H1 (cell line): ENCODE data around the gene RNASE13. TPM values are rescaled to one million over a fixed set of nuclear protein-coding genes. Genes with fewer than 3 reads are reported as not detected.

Source experiments
- CTCF ChIA-PET: fragments of 300-600 bp; sonication (Branson Sonifier 250); formaldehyde crosslinking; loops from one replicate; lab custom pipeline; 2021; ENCODE audit not compliant: partially characterized antibody; lab: Charles Lee
- POLR2A ChIA-PET: fragments of 300-600 bp; sonication (Branson Sonifier 250); formaldehyde crosslinking; loops from one replicate; lab custom pipeline; 2021; ENCODE audit warnings: inconsistent platforms; ENCODE audit not compliant: partially characterized antibody; lab: Charles Lee
- DNase-seq, 2 experiments: peaks; one replicate each; pipeline versions ENCODE4 v3.0.0 to v3.0.0-alpha.2; 2010 to 2022; ENCODE audit warnings: low spot score in 2 of 2, low read depth in 1 of 2, mixed read lengths in 1 of 2
- FAIRE-seq: peaks from 2 replicates; lab custom pipeline; 2011; peaks lifted over from hg19 to GRCh38; lab: Jason Lieb, UNC
- H2AFZ ChIP-seq: 2 replicates; pipeline ENCODE4 v1.8.1; 2012; ENCODE audit warnings: low read length, inconsistent platforms
- H2AK5ac ChIP-seq: 2 replicates; pipeline ENCODE4 v1.6.1; 2013; ENCODE audit warnings: low read depth, low read length
- H2BK120ac ChIP-seq: replicated peaks from 2 replicates; pipeline ENCODE3; 2013; ENCODE audit warnings: low read depth, low read length, inconsistent platforms
- H2BK12ac ChIP-seq: 2 replicates; pipeline ENCODE4 v1.6.1; 2013; ENCODE audit warnings: low read depth, low read length
- H2BK15ac ChIP-seq: 2 replicates; pipeline ENCODE4 v1.6.1; 2013; ENCODE audit warnings: low read length
- H2BK20ac ChIP-seq: 2 replicates; pipeline ENCODE4 v1.6.1; 2013; ENCODE audit warnings: low read length
- H2BK5ac ChIP-seq: 2 replicates; pipeline ENCODE4 v1.6.1; 2013; ENCODE audit warnings: low read depth, low read length
- H3K14ac ChIP-seq: 2 replicates; pipeline ENCODE4 v1.6.1; 2013; ENCODE audit warnings: inconsistent platforms; ENCODE audit not compliant: insufficient read length
- H3K18ac ChIP-seq: 2 replicates; pipeline ENCODE4 v1.6.1; 2013; ENCODE audit warnings: low read length; ENCODE audit errors: extremely low read depth
- H3K23ac ChIP-seq: 2 replicates; pipeline ENCODE4 v1.6.1; 2013; ENCODE audit warnings: inconsistent platforms; ENCODE audit not compliant: insufficient read length
- H3K23me2 ChIP-seq: 2 replicates; pipeline ENCODE4 v1.6.1; 2013; ENCODE audit warnings: low read depth, low read length
- H3K27ac ChIP-seq: 2 replicates; pipeline ENCODE4 v1.6.1; 2011; ENCODE audit warnings: low read depth, low read length, inconsistent platforms
- H3K27me3 ChIP-seq, 4 experiments: replicated peaks in 1 of 4; 1 replicate in 1 of 4; 2 replicates in 3 of 4; pipeline versions ENCODE4 v1.6.1 to v1.8.1; 2011 to 2013; ENCODE audit warnings: low read length in 3 of 4, mild to moderate bottlenecking in 3 of 4, inconsistent platforms in 2 of 4, mixed read lengths in 2 of 4, moderate library complexity in 1 of 4; ENCODE audit not compliant: control insufficient read depth in 3 of 4, insufficient read depth in 3 of 4; ENCODE audit errors: extremely low read depth in 1 of 4
- H3K36me3 ChIP-seq, 4 experiments: 2 replicates each; pipeline versions ENCODE4 v1.6.1 to v1.8.1; 2011 to 2013; ENCODE audit warnings: mild to moderate bottlenecking in 4 of 4, low read length in 3 of 4, moderate library complexity in 2 of 4, control low read depth in 1 of 4, inconsistent platforms in 1 of 4; ENCODE audit not compliant: insufficient read depth in 4 of 4, control insufficient read depth in 2 of 4
- H3K4ac ChIP-seq: replicated peaks from 2 replicates; pipeline ENCODE3; 2013; ENCODE audit warnings: low read length, low read depth, mixed read lengths, inconsistent platforms; ENCODE audit not compliant: insufficient read length
- H3K4me1 ChIP-seq, 4 experiments: replicated peaks in 1 of 4; 1 replicate in 1 of 4; 2 replicates in 3 of 4; pipeline versions ENCODE4 v1.6.1 to v1.8.1; 2011 to 2013; ENCODE audit warnings: low read length in 3 of 4, inconsistent platforms in 2 of 4, mixed read lengths in 1 of 4; ENCODE audit not compliant: insufficient read depth in 4 of 4, control insufficient read depth in 3 of 4
- H3K4me2 ChIP-seq, 2 experiments: 2 replicates each; pipeline versions ENCODE4 v1.6.1 to v1.8.1; 2011 to 2013; ENCODE audit warnings: low read depth in 2 of 2, low read length in 2 of 2, control low read depth in 1 of 2, inconsistent platforms in 1 of 2, mild to moderate bottlenecking in 1 of 2; ENCODE audit not compliant: insufficient read depth in 1 of 2
- H3K4me3 ChIP-seq, 4 experiments: fragments of 200-600, 300-600 bp in 1 of 4; sonication (generic), shearing (Covaris generic), sonication (Bioruptor Twin) in 1 of 4; 2 replicates each; pipeline versions ENCODE4 v1.5.1 to v1.8.1; 2011 to 2016; ENCODE audit warnings: low read length in 4 of 4, low read depth in 3 of 4, control low read depth in 2 of 4, inconsistent platforms in 2 of 4, mild to moderate bottlenecking in 2 of 4, mixed read lengths in 1 of 4, moderate library complexity in 1 of 4; ENCODE audit not compliant: insufficient read depth in 2 of 4; ENCODE audit errors: extremely low read depth in 1 of 4
- H3K56ac ChIP-seq: replicated peaks from 2 replicates; pipeline ENCODE3; 2013; ENCODE audit warnings: low read depth, mild to moderate bottlenecking, mixed read lengths, low read length, inconsistent platforms; ENCODE audit not compliant: insufficient read length
- H3K79me1 ChIP-seq: 2 replicates; pipeline ENCODE4 v1.6.1; 2013; ENCODE audit warnings: low read depth, low read length, control low read depth
- H3K79me2 ChIP-seq, 2 experiments: 2 replicates each; pipeline versions ENCODE4 v1.6.1 to v1.8.1; 2012 to 2013; ENCODE audit warnings: low read length in 2 of 2, mild to moderate bottlenecking in 2 of 2, inconsistent platforms in 1 of 2; ENCODE audit not compliant: insufficient read depth in 2 of 2, control insufficient read depth in 1 of 2
- H3K9ac ChIP-seq, 4 experiments: replicated peaks in 1 of 4; 1 replicate in 1 of 4; 2 replicates in 3 of 4; pipeline versions ENCODE4 v1.6.1 to v1.8.1; 2011 to 2013; ENCODE audit warnings: low read depth in 3 of 4, low read length in 3 of 4, control low read depth in 2 of 4, mild to moderate bottlenecking in 2 of 4, moderate library complexity in 2 of 4, inconsistent platforms in 1 of 4; ENCODE audit errors: extremely low read depth in 1 of 4
- H3K9me3 ChIP-seq, 2 experiments: 2 replicates each; pipeline versions ENCODE4 v1.6.1 to v1.8.1; 2012 to 2013; ENCODE audit warnings: mild to moderate bottlenecking in 2 of 2, moderate library complexity in 2 of 2, control low read depth in 1 of 2, inconsistent platforms in 1 of 2, low read depth in 1 of 2, low read length in 1 of 2, mixed read lengths in 1 of 2; ENCODE audit not compliant: insufficient read depth in 2 of 2
- H4K20me1 ChIP-seq, 2 experiments: replicated peaks in 1 of 2; 2 replicates each; pipeline versions ENCODE3 to v1.8.1; 2011 to 2013; ENCODE audit warnings: inconsistent platforms in 2 of 2, low read length in 2 of 2, mild to moderate bottlenecking in 1 of 2; ENCODE audit not compliant: insufficient read depth in 2 of 2, control insufficient read depth in 1 of 2
- H4K5ac ChIP-seq: 2 replicates; pipeline ENCODE4 v1.6.1; 2013; ENCODE audit warnings: low read length, low read depth, mixed read lengths, inconsistent platforms; ENCODE audit not compliant: insufficient read length
- H4K8ac ChIP-seq: 2 replicates; pipeline ENCODE4 v1.8.0; 2013; ENCODE audit warnings: mild to moderate bottlenecking, moderate library complexity, low read length, inconsistent platforms; ENCODE audit not compliant: insufficient read depth; ENCODE audit errors: extremely low read depth
- H4K91ac ChIP-seq: replicated peaks from 2 replicates; pipeline ENCODE3; 2013; ENCODE audit warnings: low read length, mixed read lengths, inconsistent platforms; ENCODE audit not compliant: insufficient read length
- ASH2L ChIP-seq: fragments of 200-600, 300-600 bp; sonication (generic); IDR thresholded peaks from one replicate; pipeline ENCODE4 v1.7.1; 2017; ENCODE audit warnings: low read length
- CBX8 ChIP-seq: fragments of 300-800, 300-1000 bp; sonication (generic); IDR thresholded peaks from 2 replicates; pipeline ENCODE4 v1.7.1; 2016; ENCODE audit warnings: low read depth, low read length, borderline replicate concordance
- EP300 ChIP-seq, 2 experiments: IDR thresholded peaks; 1 replicate in 1 of 2; 2 replicates in 1 of 2; pipeline ENCODE4 v1.6.1; 2011 to 2012; ENCODE audit warnings: low read depth in 2 of 2, low read length in 2 of 2, mild to moderate bottlenecking in 2 of 2, borderline replicate concordance in 1 of 2, inconsistent platforms in 1 of 2, moderate library complexity in 1 of 2
- MAFK ChIP-seq: IDR thresholded peaks from 2 replicates; pipeline ENCODE4 v1.6.1; 2012; ENCODE audit warnings: low read depth, mild to moderate bottlenecking, improper control_type of control experiment, low read length
- WGBS, 2 experiments: shearing (Covaris generic) in 1 of 2; methylation state at CpG; one replicate each; pipeline versions ENCODE4 v1.1.6 to v1.1.7; 2013 to 2015; ENCODE audit warnings: low lambda C conversion rate in 2 of 2, mixed read lengths in 2 of 2, inconsistent platforms in 1 of 2, low coverage in 1 of 2, missing lambda C conversion rate in 1 of 2; ENCODE audit not compliant: insufficient replicate concordance in 2 of 2, insufficient coverage in 1 of 2, insufficient read length in 1 of 2; ENCODE audit errors: extremely low coverage in 1 of 2, missing lambda C conversion rate in 1 of 2; 5-methylcytosine and 5-hydroxymethylcytosine counted together
- polyA plus RNA-seq, 7 experiments: library from polyadenylated mRNA; depleted of rRNA in 3 of 7; stranded (reverse) in 5 of 7; unstranded in 2 of 7; fragments of >200 nt in 5 of 7; fragments of 200-250 nt in 2 of 7; gene quantifications; 1 replicate in 5 of 7; 2 replicates in 1 of 7; 4 replicates in 1 of 7; pipeline versions ENCODE4 v1.2.1 to v1.2.3, GENCODE V29; 2011 to 2013; ENCODE audit warnings: missing spikeins in 2 of 7, mixed read lengths in 2 of 7
- total RNA-seq: library from RNA; stranded (reverse); fragmentation: NEBNext Ultra II Directional; extraction: Animal tissue kit (Norgen Biotek cat#: 25700); gene quantifications from 2 replicates; pipeline ENCODE4 v1.2.1, GENCODE V29; 2021

Gene RNASE13
- total and polyA plus RNA-seq, 2 of the 8 experiments (the other 6 are each of a cell fraction or from before 2014, with no cell fraction given): not detected

DNA sequence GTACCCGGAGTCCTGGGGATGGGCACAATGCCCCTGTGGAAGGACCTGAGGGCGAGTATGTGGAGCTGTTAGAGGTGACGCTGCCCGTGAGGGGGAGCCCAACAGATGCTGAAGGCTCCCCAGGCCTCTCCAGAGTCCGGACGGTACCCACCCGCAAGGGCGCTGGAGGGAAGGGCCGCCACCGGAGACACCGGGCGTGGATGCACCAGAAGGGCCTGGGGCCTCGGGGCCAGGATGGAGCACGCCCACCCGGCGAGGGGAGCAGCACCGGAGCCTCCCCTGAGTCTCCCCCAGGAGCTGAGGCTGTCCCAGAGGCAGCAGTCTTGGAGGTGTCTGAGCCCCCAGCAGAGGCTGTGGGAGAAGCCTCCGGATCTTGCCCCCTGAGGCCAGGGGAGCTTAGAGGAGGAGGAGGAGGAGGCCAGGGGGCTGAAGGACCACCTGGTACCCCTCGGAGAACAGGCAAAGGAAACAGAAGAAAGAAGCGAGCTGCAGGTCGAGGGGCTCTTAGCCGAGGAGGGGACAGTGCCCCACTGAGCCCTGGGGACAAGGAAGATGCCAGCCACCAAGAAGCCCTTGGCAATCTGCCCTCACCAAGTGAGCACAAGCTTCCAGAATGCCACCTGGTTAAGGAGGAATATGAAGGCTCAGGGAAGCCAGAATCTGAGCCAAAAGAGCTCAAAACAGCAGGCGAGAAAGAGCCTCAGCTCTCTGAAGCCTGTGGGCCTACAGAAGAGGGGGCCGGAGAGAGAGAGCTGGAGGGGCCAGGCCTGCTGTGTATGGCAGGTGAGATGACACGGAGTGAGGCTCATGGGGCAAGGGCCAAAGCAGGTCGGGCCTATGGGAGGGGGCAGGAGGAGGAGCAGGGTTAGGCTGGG, 40.0 kb upstream of the RNASE13 start:
- peaks cover 2 to 9% of the 10 kb centered on the region in 2 experiments for H4K20me1 ChIP-seq
- H3K14ac ChIP-seq: no peak overlapping the region
- H3K27ac ChIP-seq: no peak overlapping the region
- H3K4me3 ChIP-seq: no peak overlapping the region
- no peak overlapping the region for H4K8ac ChIP-seq
- H2BK120ac ChIP-seq: no peak overlapping the region
- no peaks in the 10 kb centered on the region for H3K27me3 ChIP-seq
- 91% methylated on average over 20 of the region's 26 CpGs; no CpG with 5 or more reads in 1 of the 2 experiments for WGBS, 2 experiments
- H3K23me2 ChIP-seq: peaks cover 13% of the 10 kb centered on the region; the same call in 1 of the 2 replicates
- DNase-seq: no peak
- peaks cover 0 to 13% of the 10 kb centered on the region in 2 experiments; a peak in 2 of 4 replicates for H3K79me2 ChIP-seq
- no peak overlapping the region for H3K4ac ChIP-seq
- H3K18ac ChIP-seq: no peak overlapping the region
- H3K4me2 ChIP-seq: no peak overlapping the region
- H3K4me1 ChIP-seq: peaks cover 3 to 9% (median 5%) of the 10 kb centered on the region in 4 experiments; a peak in 6 of 7 replicates
- H4K5ac ChIP-seq: no peak overlapping the region
- H4K91ac ChIP-seq: no peak overlapping the region
- H3K36me3 ChIP-seq: peaks cover 41 to 58% (median 53%) of the 10 kb centered on the region in 4 experiments
- no peak overlapping the region for H2BK12ac ChIP-seq
- no peak overlapping the region for H2AK5ac ChIP-seq
- FAIRE-seq: no peak
- POLR2A ChIA-PET: interaction anchor here (0.7 to 12.4 kb wide), 5 partner anchors 10 to 58 kb away, joined by 3 to 245 read pairs (median 5); partner anchors contain the start of genes TMEM253 and ZNF219
- H3K9ac ChIP-seq: no peak overlapping the region
- H3K79me1 ChIP-seq: peaks cover 2% of the 10 kb centered on the region
- no peaks in the 10 kb centered on the region for H3K9me3 ChIP-seq
- H2BK20ac ChIP-seq: no peak overlapping the region
- H2AFZ ChIP-seq: no peak overlapping the region
- CTCF ChIA-PET: interaction anchor here (1.1 to 6.6 kb wide), 8 partner anchors 9 to 77 kb away, joined by 4 to 110 read pairs (median 14); partner anchors contain the start of gene TMEM253
- no peak overlapping the region for H2BK15ac ChIP-seq
- H3K56ac ChIP-seq: no peak overlapping the region
- H3K23ac ChIP-seq: no peak overlapping the region
- no peak overlapping the region for H2BK5ac ChIP-seq
- TF ChIP-seq MAFK (no peak), CBX8 (no peak), ASH2L (no peak), EP300 (IDR thresholded peaks at IDR 0.05; ENCODE audit: borderline replicate concordance in 1 of 2, low read depth in 2 of 2, low read length in 2 of 2) (no peak)
